Osteocyte (in vitro differentiated cells): ENCODE results near the gene ACTG1. TPM values are rescaled to one million over a fixed set of nuclear protein-coding genes. Genes with fewer than 3 reads are reported as not detected.
A peak's percentile ranks its signal among the peaks of the same experiment; 100 is the strongest.

Experiments used
- DNase-seq: peaks from one replicate; pipeline ENCODE4 v3.0.0; 2021; ENCODE audit warnings: mixed read lengths; ENCODE audit not compliant: unreplicated experiment; ENCODE audit errors: extremely low spot score
- H3K27ac Mint-ChIP-seq: one replicate; pipeline ENCODE4 v1.8.0; 2021; ENCODE audit warnings: mild to moderate bottlenecking, mixed read lengths; ENCODE audit not compliant: unreplicated experiment
- H3K27me3 Mint-ChIP-seq: one replicate; pipeline ENCODE4 v1.8.0; 2021; ENCODE audit warnings: mixed read lengths; ENCODE audit not compliant: unreplicated experiment
- H3K36me3 Mint-ChIP-seq: one replicate; pipeline ENCODE4 v1.8.0; 2021; ENCODE audit warnings: mixed read lengths; ENCODE audit not compliant: unreplicated experiment
- H3K4me1 Mint-ChIP-seq: one replicate; pipeline ENCODE4 v1.8.0; 2021; ENCODE audit warnings: mixed read lengths; ENCODE audit not compliant: unreplicated experiment
- H3K4me3 Mint-ChIP-seq: one replicate; pipeline ENCODE4 v1.8.0; 2021; ENCODE audit warnings: mild to moderate bottlenecking, moderate library complexity, mixed read lengths; ENCODE audit not compliant: unreplicated experiment
- H3K9me3 Mint-ChIP-seq: one replicate; pipeline ENCODE4 v1.8.0; 2021; ENCODE audit warnings: mixed read lengths; ENCODE audit not compliant: unreplicated experiment
- total RNA-seq: library from RNA; stranded (reverse); gene quantifications from 2 replicates; pipeline ENCODE4 v1.2.1, GENCODE V29; 2021
- TF ChIP-seq, protein P1 (sequence below): fragments of 200-600 bp; sonication (generic); IDR thresholded peaks from 2 replicates; pipeline ENCODE4 v1.5.0; 2021; ENCODE audit warnings: antibody characterized with exemption, mild to moderate bottlenecking, moderate library complexity

The ACTG1 gene
- total RNA-seq, 1 donor from 2014 or later, result 4,267 TPM

DNA sequence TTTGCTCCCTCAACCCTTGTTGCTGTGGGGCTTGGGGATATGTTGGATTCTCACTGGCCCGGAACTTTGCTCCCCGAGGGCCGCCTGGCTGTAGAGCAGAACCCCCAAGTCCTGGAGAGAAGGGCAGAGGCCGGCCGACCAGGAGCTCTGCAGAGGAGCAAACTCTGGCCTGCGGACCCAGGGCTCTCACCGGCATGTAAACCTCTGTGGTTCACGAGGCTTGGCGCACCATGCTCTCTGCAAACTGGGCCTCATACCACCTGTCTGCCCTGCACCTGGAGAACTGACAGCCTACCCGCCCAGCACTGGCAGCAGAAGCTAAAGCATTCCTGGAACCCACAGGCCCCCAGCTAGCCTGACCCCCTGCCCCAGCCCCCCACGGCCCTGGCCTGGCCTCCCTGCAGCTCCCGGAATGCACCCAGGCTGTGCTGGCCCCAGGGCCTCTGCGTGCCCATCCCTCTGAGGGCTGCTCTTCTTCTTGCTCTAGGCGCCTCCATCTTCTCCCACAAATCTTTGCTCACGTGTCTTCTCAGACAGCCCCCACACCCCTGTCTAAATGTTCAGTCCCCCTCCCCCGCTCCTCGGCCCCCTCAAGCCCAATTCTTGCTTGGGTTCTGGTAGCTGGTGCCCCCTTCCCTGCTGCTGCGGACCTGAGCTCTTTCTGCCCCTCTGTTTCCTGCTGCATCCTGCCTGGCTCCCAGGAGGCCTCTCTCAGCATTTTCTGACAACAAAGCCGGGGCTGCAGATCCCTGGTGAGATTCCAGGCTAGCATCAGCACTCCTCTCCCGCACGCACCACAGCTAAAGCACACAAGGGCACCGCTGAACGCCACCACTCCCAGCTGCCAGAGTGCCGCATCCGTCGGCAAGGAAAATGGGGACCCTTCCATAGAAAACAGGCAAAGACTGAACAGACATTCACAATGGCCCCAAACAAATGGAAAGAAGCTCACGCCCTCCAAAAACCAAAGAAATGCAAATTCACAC is 23.3 kb downstream of the ACTG1 start:
- Mint-ChIP-seq H3K36me3 (no peaks in the 10 kb centered on the region), H3K9me3 (no peaks in the 10 kb centered on the region), H3K4me3 (peak overlapping the region; percentile 60), H3K27me3 (no peaks in the 10 kb centered on the region), H3K27ac (peak overlapping the region; percentile 92), H3K4me1 (peaks cover 36% of the 10 kb centered on the region)
- no peak for DNase-seq
- TF ChIP-seq, protein P1, sequence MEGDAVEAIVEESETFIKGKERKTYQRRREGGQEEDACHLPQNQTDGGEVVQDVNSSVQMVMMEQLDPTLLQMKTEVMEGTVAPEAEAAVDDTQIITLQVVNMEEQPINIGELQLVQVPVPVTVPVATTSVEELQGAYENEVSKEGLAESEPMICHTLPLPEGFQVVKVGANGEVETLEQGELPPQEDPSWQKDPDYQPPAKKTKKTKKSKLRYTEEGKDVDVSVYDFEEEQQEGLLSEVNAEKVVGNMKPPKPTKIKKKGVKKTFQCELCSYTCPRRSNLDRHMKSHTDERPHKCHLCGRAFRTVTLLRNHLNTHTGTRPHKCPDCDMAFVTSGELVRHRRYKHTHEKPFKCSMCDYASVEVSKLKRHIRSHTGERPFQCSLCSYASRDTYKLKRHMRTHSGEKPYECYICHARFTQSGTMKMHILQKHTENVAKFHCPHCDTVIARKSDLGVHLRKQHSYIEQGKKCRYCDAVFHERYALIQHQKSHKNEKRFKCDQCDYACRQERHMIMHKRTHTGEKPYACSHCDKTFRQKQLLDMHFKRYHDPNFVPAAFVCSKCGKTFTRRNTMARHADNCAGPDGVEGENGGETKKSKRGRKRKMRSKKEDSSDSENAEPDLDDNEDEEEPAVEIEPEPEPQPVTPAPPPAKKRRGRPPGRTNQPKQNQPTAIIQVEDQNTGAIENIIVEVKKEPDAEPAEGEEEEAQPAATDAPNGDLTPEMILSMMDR, result no peak

- Mint-ChIP-seq H3K36me3 (no peaks in the 10 kb centered on the region), H3K4me3 (no peak overlapping the region), H3K9me3 (no peaks in the 10 kb centered on the region), H3K4me1 (peaks cover 39% of the 10 kb centered on the region), H3K27me3 (no peaks in the 10 kb centered on the region), H3K27ac (no peak overlapping the region)
- TF ChIP-seq, protein P1, result no peak
- no peak for DNase-seq
Measured at GRCh38 chr17:81488276-81488860, 24.2 kb downstream of the ACTG1 start.

GRCh38 chr17:81487487-81488275 is 24.9 kb downstream of the ACTG1 start:
- Mint-ChIP-seq H3K36me3 (no peaks in the 10 kb centered on the region), H3K9me3 (no peaks in the 10 kb centered on the region), H3K4me3 (no peak overlapping the region), H3K27me3 (no peaks in the 10 kb centered on the region), H3K4me1 (peaks cover 46% of the 10 kb centered on the region), H3K27ac (peak overlapping the region; percentile 34)
- no peak for DNase-seq
- TF ChIP-seq, protein P1, result no peak

GRCh38 chr17:81487089-81487486 is 25.5 kb downstream of the ACTG1 start:
- H3K4me1 Mint-ChIP-seq, result peaks cover 48% of the 10 kb centered on the region
- DNase-seq, result no peak
- TF ChIP-seq, protein P1, result no peak
- H3K27me3 Mint-ChIP-seq, result no peaks in the 10 kb centered on the region
- peak overlapping the region; percentile 34 for H3K27ac Mint-ChIP-seq
- H3K9me3 Mint-ChIP-seq, result no peaks in the 10 kb centered on the region
- H3K4me3 Mint-ChIP-seq, result no peak overlapping the region
- no peaks in the 10 kb centered on the region for H3K36me3 Mint-ChIP-seq
